Measurements from ENCODE around the gene PARD6G. TPM values are rescaled to one million over a fixed set of nuclear protein-coding genes. Genes with fewer than 3 reads are reported as not detected.

The PARD6G gene
- total and polyA plus RNA-seq, 9 of the 15 experiments (the other 6 are each of a cell fraction or from before 2014, with no cell fraction given): 0.03 to 1.2 (median 0.26) TPM

GRCh38 chr18:80203249-80203648 lies 44.1 kb downstream of the PARD6G start:
- Histone ChIP-seq H3K4me3 (no peak overlapping the region), H2AFZ (ENCODE audit: low read depth, low read length) (no peak overlapping the region), H3K79me2 (ENCODE audit: control insufficient read depth, insufficient read depth, low read length) (no peaks in the 10 kb centered on the region), H3K4me1 (replicated peaks in 1 of 2; ENCODE audit: control insufficient read depth in 2 of 2, insufficient read depth in 2 of 2, low read length in 2 of 2) (no peaks in the 10 kb centered on the region), H3K9ac (ENCODE audit: insufficient read depth in 1 of 2, low read depth in 2 of 2, low read length in 2 of 2) (no peak overlapping the region), H3K36me3 (ENCODE audit: control insufficient read depth, insufficient read depth, low read length) (no peaks in the 10 kb centered on the region), H3K4me2 (ENCODE audit: insufficient read depth, low read length) (no peak overlapping the region), H3K27me3 (ENCODE audit: control insufficient read depth in 2 of 2, insufficient read depth in 2 of 2, low read length in 2 of 2) (peaks cover 3 to 31% of the 10 kb centered on the region in 2 experiments; a peak in 3 of 5 replicates), H3K9me1 (ENCODE audit: control insufficient read depth, insufficient read depth, low read length) (no peaks in the 10 kb centered on the region), H3K9me3 (replicated peaks; ENCODE audit: control insufficient read depth, insufficient read depth, low read depth, low read length) (no peaks in the 10 kb centered on the region), H4K20me1 (replicated peaks; ENCODE audit: control insufficient read depth, insufficient read depth, low read length) (no peaks in the 10 kb centered on the region), H3K27ac (ENCODE audit: extremely low read depth, low read depth, low read length) (no peak overlapping the region)
- FAIRE-seq (no peak), DNase-seq (ENCODE audit: extremely low read depth in 1 of 4, low spot score in 3 of 4) (no peak), ATAC-seq (no peak)
- WGBS (ENCODE audit: insufficient coverage, low coverage, missing lambda C conversion rate): 0% methylated on average over 3 of the region's 6 CpGs
- in situ Hi-C loops (cut with MboI): no loop called here
- CTCF ChIA-PET (ENCODE audit: low intra/inter-chr PET ratio): no interaction called here
- POLR2A ChIA-PET: interaction anchor here (0.6 kb wide), 1 partner anchor 581 kb away, joined by 3 read pairs; no protein-coding TSS in a partner anchor
- TF ChIP-seq TBP (optimal IDR thresholded peaks at IDR 0.05; ENCODE audit: low read depth, low read length): no peak
- TF ChIP-seq ZNF584 (CRISPR knock-in tag; IDR thresholded peaks at IDR 0.05; ENCODE audit: low read depth): no peak
- TF ChIP-seq NR2F6 (CRISPR knock-in tag; IDR thresholded peaks at IDR 0.05): no peak
- TF ChIP-seq ZNF121 (CRISPR knock-in tag; conservative IDR thresholded peaks at IDR 0.05): no peak
- TF ChIP-seq STAT5A (IDR thresholded peaks at IDR 0.05; ENCODE audit: borderline replicate concordance, low read length): no peak
- TF ChIP-seq MYBL2 (IDR thresholded peaks at IDR 0.05; ENCODE audit: low read depth): no peak
- no peak for TF ChIP-seq MYBL2 (CRISPR knock-in tag; IDR thresholded peaks at IDR 0.05; ENCODE audit: borderline replicate concordance)
- no peak for TF ChIP-seq ILK (tag; IDR thresholded peaks at IDR 0.05; ENCODE audit: borderline replicate concordance, low read depth)
- TF ChIP-seq ARID2 (IDR thresholded peaks at IDR 0.05): no peak
- TF ChIP-seq CBFA2T2 (conservative IDR thresholded peaks at IDR 0.05): no peak
- TF ChIP-seq BRD4 (IDR thresholded peaks at IDR 0.05): no peak
- TF ChIP-seq SNRNP70 (optimal IDR thresholded peaks at IDR 0.05; ENCODE audit: low read depth, low read length): no peak
- no peak for TF ChIP-seq ELF2 (CRISPR knock-in tag; IDR thresholded peaks at IDR 0.05)
- TF ChIP-seq NUFIP1 (IDR thresholded peaks at IDR 0.05; ENCODE audit: partially characterized antibody): no peak
- no peak for TF ChIP-seq ARID3B (CRISPR knock-in tag; IDR thresholded peaks at IDR 0.05; ENCODE audit: borderline replicate concordance)
- TF ChIP-seq SNAPC5 (CRISPR knock-in tag; IDR thresholded peaks at IDR 0.05): no peak
- no peak for TF ChIP-seq CREB3L1 (IDR thresholded peaks at IDR 0.05; ENCODE audit: borderline replicate concordance, low read depth)
- no peak for TF ChIP-seq CTCFL (IDR thresholded peaks at IDR 0.05; ENCODE audit: borderline replicate concordance, insufficient read depth, low read depth, low read length, poor library complexity, severe bottlenecking)
- intact Hi-C loops (cut with micrococcal nuclease): no loop called here
- no TSS peak for BruUV-seq (replicated peaks)
